Kidney epithelial cell (primary cell): ENCODE results near the gene ADARB1. TPM values are rescaled to one million over a fixed set of nuclear protein-coding genes. Genes with fewer than 3 reads are reported as not detected.

Experiments used
- DNase-seq: peaks from one replicate; pipeline ENCODE4 v3.0.0-alpha.2; 2010; ENCODE audit warnings: low read depth
- H3K27me3 ChIP-seq: 2 replicates; pipeline ENCODE4 v1.6.0; 2011; ENCODE audit warnings: low read length; ENCODE audit not compliant: control insufficient read depth, insufficient read depth
- H3K36me3 ChIP-seq: 2 replicates; pipeline ENCODE4 v1.5.1; 2011; ENCODE audit warnings: low read length; ENCODE audit not compliant: control insufficient read depth, insufficient read depth
- H3K4me3 ChIP-seq: 2 replicates; pipeline ENCODE4 v1.5.1; 2011; ENCODE audit warnings: low read depth, mild to moderate bottlenecking, control low read depth, low read length
- CTCF ChIP-seq: IDR thresholded peaks from 2 replicates; pipeline ENCODE4 v1.5.1; 2011; ENCODE audit warnings: mild to moderate bottlenecking, moderate library complexity, low read length, control low read depth, inconsistent platforms; ENCODE audit not compliant: insufficient read depth, poor library complexity, severe bottlenecking
- total RNA-seq: library from RNA; depleted of rRNA; stranded (reverse); fragments of >200 nt; gene quantifications from 2 replicates; pipeline ENCODE4 v1.2.3, GENCODE V29; 2015

ADARB1 gene
- total RNA-seq, 1 donor from 2014 or later: 6.9 TPM

GRCh38 chr21:45037986-45038385, 36.4 kb upstream of the ADARB1 start:
- H3K4me3 ChIP-seq: no peak overlapping the region
- no peak for DNase-seq
- H3K36me3 ChIP-seq: no peaks in the 10 kb centered on the region
- H3K27me3 ChIP-seq: peaks cover 8% of the 10 kb centered on the region
- no peak for TF ChIP-seq CTCF

- H3K36me3 ChIP-seq: no peaks in the 10 kb centered on the region
Measured at GRCh38 chr21:45039317-45040156, 34.8 kb upstream of the ADARB1 start.

GRCh38 chr21:45040157-45040711, 34.1 kb upstream of the ADARB1 start:
- no peak for TF ChIP-seq CTCF
- no peak for DNase-seq
- Histone ChIP-seq H3K27me3 (peaks cover 4% of the 10 kb centered on the region), H3K36me3 (no peaks in the 10 kb centered on the region), H3K4me3 (no peak overlapping the region)

More at GRCh38 chr21:45039317-45040156, 34.8 kb upstream of the ADARB1 start:
- no peak for DNase-seq
- no peak for TF ChIP-seq CTCF
- Histone ChIP-seq H3K4me3 (no peak overlapping the region), H3K27me3 (peaks cover 6% of the 10 kb centered on the region)

GRCh38 chr21:45040739-45041138, 33.6 kb upstream of the ADARB1 start:
- TF ChIP-seq CTCF: no peak
- Histone ChIP-seq H3K27me3 (peaks cover 4% of the 10 kb centered on the region), H3K36me3 (no peaks in the 10 kb centered on the region), H3K4me3 (no peak overlapping the region)
- no peak for DNase-seq

GRCh38 chr21:45041351-45041805, 33.0 kb upstream of the ADARB1 start:
- DNase-seq: no peak
- Histone ChIP-seq H3K4me3 (no peak overlapping the region), H3K27me3 (peaks cover 4% of the 10 kb centered on the region), H3K36me3 (no peaks in the 10 kb centered on the region)
- no peak for TF ChIP-seq CTCF
